Endodermal cell (in vitro differentiated cells): Measurements from ENCODE around the gene ELFN1. TPM values are rescaled to one million over a fixed set of nuclear protein-coding genes. Genes with fewer than 3 reads are reported as not detected.

Source experiments
- DNase-seq: peaks from one replicate; pipeline ENCODE4 v3.0.0-alpha.2; 2017
- H3K27ac ChIP-seq: 2 replicates; pipeline ENCODE4 v1.5.1; 2013; ENCODE audit warnings: mild to moderate bottlenecking, low read depth, low read length, moderate library complexity
- H3K27me3 ChIP-seq: 2 replicates; pipeline ENCODE4 v1.6.1; 2013; ENCODE audit warnings: mild to moderate bottlenecking, low read length, moderate library complexity; ENCODE audit not compliant: insufficient read depth, control insufficient read depth, poor library complexity, severe bottlenecking
- H3K36me3 ChIP-seq: 2 replicates; pipeline ENCODE4 v1.7.0; 2013; ENCODE audit warnings: mild to moderate bottlenecking, low read length, moderate library complexity; ENCODE audit not compliant: control insufficient read depth, insufficient read depth
- H3K4me1 ChIP-seq: one replicate; pipeline ENCODE4 v1.7.0; 2013; ENCODE audit warnings: low read length; ENCODE audit not compliant: control insufficient read depth, insufficient read depth
- H3K4me3 ChIP-seq: 2 replicates; pipeline ENCODE4 v1.5.1; 2013; ENCODE audit warnings: mild to moderate bottlenecking, low read length, moderate library complexity
- H3K9ac ChIP-seq: 2 replicates; pipeline ENCODE4 v1.6.1; 2013; ENCODE audit warnings: mild to moderate bottlenecking, low read length, moderate library complexity; ENCODE audit not compliant: poor library complexity, severe bottlenecking; ENCODE audit errors: extremely low read depth
- H3K9me3 ChIP-seq: 2 replicates; pipeline ENCODE4 v1.6.1; 2013; ENCODE audit warnings: mild to moderate bottlenecking, low read length, moderate library complexity; ENCODE audit not compliant: control insufficient read depth
- H3K27ac Mint-ChIP-seq: 2 replicates; pipeline ENCODE4 v1.8.0; 2020; ENCODE audit warnings: mixed read lengths
- H3K27me3 Mint-ChIP-seq: 2 replicates; pipeline ENCODE4 v1.8.0; 2021; ENCODE audit warnings: mild to moderate bottlenecking, mixed read lengths; ENCODE audit not compliant: insufficient read depth
- H3K36me3 Mint-ChIP-seq: 2 replicates; pipeline ENCODE4 v1.8.0; 2020; ENCODE audit warnings: low read depth, mixed read lengths
- H3K4me1 Mint-ChIP-seq: 2 replicates; pipeline ENCODE4 v1.8.0; 2020; ENCODE audit warnings: mixed read lengths
- H3K4me3 Mint-ChIP-seq: 2 replicates; pipeline ENCODE4 v1.8.0; 2020; ENCODE audit warnings: mild to moderate bottlenecking, moderate library complexity, mixed read lengths
- H3K9me3 Mint-ChIP-seq: 2 replicates; pipeline ENCODE4 v1.8.0; 2020; ENCODE audit warnings: mild to moderate bottlenecking, mixed read lengths
- CTCF ChIP-seq: fragments of 200-600 bp; sonication (generic); conservative IDR thresholded peaks from 2 replicates; pipeline ENCODE4 v1.5.0; 2021; ENCODE audit warnings: antibody characterized with exemption, mild to moderate bottlenecking
- WGBS, 2 experiments: methylation state at CpG; one replicate each; pipeline versions ENCODE4 v1.1.5 to v1.1.7; 2013; ENCODE audit warnings: missing lambda C conversion rate in 2 of 2, mixed read lengths in 1 of 2; ENCODE audit not compliant: insufficient coverage in 1 of 2, insufficient read length in 1 of 2; 5-methylcytosine and 5-hydroxymethylcytosine counted together
- total RNA-seq, 2 donors: library from RNA; stranded (reverse); fragmentation: NEBNext Ultra II Directional in 1 of 2; extraction: Animal tissue kit (Norgen Biotek cat#: 25700) in 1 of 2; gene quantifications; 2 replicates in 1 of 2; 3 replicates in 1 of 2; pipeline ENCODE4 v1.2.1, GENCODE V29; 2021

Gene ELFN1
- total RNA-seq, 2 donors from 2014 or later = 2.1 to 5.0 TPM

GRCh38 chr7:1736830-1737229 is 66.8 kb downstream of the ELFN1 start:
- DNase-seq = no peak

GRCh38 chr7:1737523-1737922 is 67.4 kb downstream of the ELFN1 start:
- H3K4me3 Mint-ChIP-seq = no peak overlapping the region
- Histone ChIP-seq H3K9ac (no peak overlapping the region), H3K36me3 (no peaks in the 10 kb centered on the region), H3K9me3 (no peaks in the 10 kb centered on the region), H3K4me1 (no peaks in the 10 kb centered on the region), H3K4me3 (no peak overlapping the region), H3K27me3 (no peaks in the 10 kb centered on the region), H3K27ac (no peak overlapping the region)
- no peak overlapping the region for H3K27ac Mint-ChIP-seq
- H3K9me3 Mint-ChIP-seq = no peaks in the 10 kb centered on the region
- TF ChIP-seq CTCF = no peak
- DNase-seq = no peak
- H3K4me1 Mint-ChIP-seq = no peaks in the 10 kb centered on the region
- 90 to 93% methylated on average over 5 to 10 of the region's 10 CpGs for WGBS, 2 experiments
- no peaks in the 10 kb centered on the region for H3K27me3 Mint-ChIP-seq
- H3K36me3 Mint-ChIP-seq = no peaks in the 10 kb centered on the region

More at GRCh38 chr7:1736830-1737229, 66.8 kb downstream of the ELFN1 start:
- Histone ChIP-seq H3K36me3 (no peaks in the 10 kb centered on the region), H3K27ac (no peak overlapping the region), H3K27me3 (no peaks in the 10 kb centered on the region), H3K4me1 (no peaks in the 10 kb centered on the region), H3K9me3 (no peaks in the 10 kb centered on the region), H3K4me3 (no peak overlapping the region), H3K9ac (no peak overlapping the region)
- no peak overlapping the region for H3K27ac Mint-ChIP-seq
- no peaks in the 10 kb centered on the region for H3K27me3 Mint-ChIP-seq
- no peak overlapping the region for H3K4me3 Mint-ChIP-seq
- H3K4me1 Mint-ChIP-seq = no peaks in the 10 kb centered on the region
- no peaks in the 10 kb centered on the region for H3K9me3 Mint-ChIP-seq
- no peaks in the 10 kb centered on the region for H3K36me3 Mint-ChIP-seq
- no peak for TF ChIP-seq CTCF
- WGBS, 2 experiments = 88 to 96% methylated on average over 5 to 8 of the region's 8 CpGs

GRCh38 chr7:1737956-1738355 is 67.9 kb downstream of the ELFN1 start:
- Histone ChIP-seq H3K9me3 (no peaks in the 10 kb centered on the region), H3K27ac (no peak overlapping the region), H3K4me3 (no peak overlapping the region), H3K9ac (no peak overlapping the region), H3K4me1 (no peaks in the 10 kb centered on the region), H3K27me3 (no peaks in the 10 kb centered on the region), H3K36me3 (no peaks in the 10 kb centered on the region)
- Mint-ChIP-seq H3K9me3 (no peaks in the 10 kb centered on the region), H3K4me3 (no peak overlapping the region), H3K27ac (no peak overlapping the region), H3K4me1 (no peaks in the 10 kb centered on the region), H3K36me3 (no peaks in the 10 kb centered on the region), H3K27me3 (no peaks in the 10 kb centered on the region)
- no peak for DNase-seq
- no peak for TF ChIP-seq CTCF
- 91 to 99% methylated on average over 18 to 20 of the region's 20 CpGs for WGBS, 2 experiments
